ENCODE results near the gene SLC40A1. TPM values are rescaled to one million over a fixed set of nuclear protein-coding genes. Genes with fewer than 3 reads are reported as not detected.

SLC40A1 gene
- total and polyA plus RNA-seq, 2 of the 13 experiments (the other 11 are each of a cell fraction or from before 2014, with no cell fraction given): 10.6 to 24.9 TPM

- TF ChIP-seq CSRNP1 (CRISPR knock-in tag; IDR thresholded peaks at IDR 0.05) (no peak), ZNF788 (CRISPR knock-in tag; IDR thresholded peaks at IDR 0.05; ENCODE audit: borderline replicate concordance) (no peak), FOSL1 (CRISPR knock-in tag; IDR thresholded peaks at IDR 0.05; ENCODE audit: borderline replicate concordance) (peak; percentile 62; the same call in 1 of the 2 replicates), SOX5 (CRISPR knock-in tag; IDR thresholded peaks at IDR 0.05; ENCODE audit: borderline replicate concordance) (peak; percentile 66), U2AF2 (IDR thresholded peaks at IDR 0.05; ENCODE audit: low read depth, low read length) (no peak), SOX6 (IDR thresholded peaks at IDR 0.05) (no peak), SOX6 (CRISPR knock-in tag; IDR thresholded peaks at IDR 0.05) (peak; percentile 29; the same call in 1 of the 2 replicates), NFE2L1 (CRISPR knock-in tag; IDR thresholded peaks at IDR 0.05; ENCODE audit: borderline replicate concordance) (no peak), SKIL (CRISPR knock-in tag; IDR thresholded peaks at IDR 0.05; ENCODE audit: borderline replicate concordance) (no peak), ZNF737 (CRISPR knock-in tag; IDR thresholded peaks at IDR 0.05; ENCODE audit: borderline replicate concordance) (no peak), KMT2A (CRISPR knock-in tag; IDR thresholded peaks at IDR 0.05) (no peak), ZNF30 (CRISPR knock-in tag; IDR thresholded peaks at IDR 0.05) (no peak), PAF1 (CRISPR knock-in tag; IDR thresholded peaks at IDR 0.05) (no peak), ZNF292 (CRISPR knock-in tag; IDR thresholded peaks at IDR 0.05; ENCODE audit: borderline replicate concordance, low read depth) (no peak), ZNF564 (CRISPR knock-in tag; IDR thresholded peaks at IDR 0.05) (no peak), NFE2L2 (IDR thresholded peaks at IDR 0.05; ENCODE audit: low read length) (no peak; the same call in 1 of the 2 replicates), PREB (CRISPR knock-in tag; IDR thresholded peaks at IDR 0.05) (no peak), NFRKB (IDR thresholded peaks at IDR 0.05) (no peak), GABPB1 (CRISPR knock-in tag; IDR thresholded peaks at IDR 0.05) (peak; percentile 25; the same call in 1 of the 2 replicates), DMAP1 (CRISPR knock-in tag; IDR thresholded peaks at IDR 0.05) (no peak), FOXP4 (CRISPR knock-in tag; IDR thresholded peaks at IDR 0.05) (no peak), ZNF773 (CRISPR knock-in tag; IDR thresholded peaks at IDR 0.05; ENCODE audit: borderline replicate concordance) (no peak)
These were observed 38.3 kb downstream of the SLC40A1 start (continued) for GRCh38 chr2:189542145-189542882.
